LoVo (cell line): ENCODE data around the gene SHC2.

Experiments used
- DNase-seq: peaks from one replicate; pipeline ENCODE4 v3.0.0-alpha.2; 2016; ENCODE audit warnings: low spot score

The SHC2 gene

DNA sequence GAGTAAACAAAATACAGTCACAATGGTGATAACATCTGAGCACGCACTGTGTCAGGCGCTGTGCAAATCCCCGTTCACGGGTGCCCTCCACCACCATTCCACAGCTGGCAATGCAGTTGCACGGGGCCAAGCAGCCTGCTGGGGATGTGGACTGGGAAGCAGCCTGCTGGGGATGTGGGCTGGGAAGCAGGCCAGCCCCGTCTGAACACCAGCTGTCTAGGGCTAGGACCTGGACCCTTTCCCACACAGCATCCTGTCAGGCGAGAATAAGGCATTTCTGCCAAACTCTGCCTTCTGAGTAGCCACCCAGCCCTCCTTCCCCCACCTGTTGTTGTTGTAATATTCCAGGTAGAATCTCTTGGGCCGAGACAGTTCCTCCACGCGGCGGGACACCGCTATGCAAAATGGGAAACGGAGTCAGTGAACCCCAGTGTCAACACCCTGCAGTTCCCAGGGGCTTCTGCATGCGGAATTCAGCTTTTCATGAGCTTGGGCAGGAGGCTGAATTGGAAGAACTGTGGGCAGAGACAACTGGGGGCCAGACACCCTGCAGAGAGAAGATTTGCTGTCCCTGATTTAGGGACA is 88.4 kb downstream of the SHC2 start:
- no peak for DNase-seq

DNA sequence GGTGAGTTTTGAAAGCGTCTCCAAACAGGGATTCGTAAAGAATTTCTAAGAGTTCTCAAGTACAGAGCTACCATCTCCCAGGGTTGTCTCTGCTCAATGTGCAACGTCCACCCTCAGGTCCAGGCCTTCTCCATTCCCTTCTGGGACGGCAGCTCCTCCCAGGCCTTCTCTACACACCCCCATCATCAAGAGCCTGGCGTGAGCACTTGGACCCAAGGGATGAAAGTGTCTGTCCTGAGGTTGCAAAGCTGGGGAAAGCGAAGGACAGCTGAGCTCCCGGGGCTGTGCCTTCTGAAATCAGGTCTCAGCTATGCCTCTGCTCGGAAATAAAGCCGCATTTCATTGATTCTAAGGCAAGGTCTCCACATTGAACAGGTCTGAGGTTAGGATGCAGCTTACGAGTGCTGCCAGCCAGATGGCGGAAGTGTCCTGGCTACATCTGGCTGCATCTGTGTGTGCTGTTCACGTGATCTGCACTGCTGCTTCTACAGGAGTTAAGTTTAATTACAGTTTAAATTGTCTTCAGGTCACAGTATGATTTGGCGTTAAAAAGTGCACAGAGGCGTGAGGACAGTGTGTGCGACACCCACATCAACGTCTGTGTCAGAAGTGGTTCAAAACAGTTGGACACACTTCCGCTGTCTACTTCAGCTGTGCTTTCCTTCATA is 89.2 kb downstream of the SHC2 start:
- no peak for DNase-seq

DNA sequence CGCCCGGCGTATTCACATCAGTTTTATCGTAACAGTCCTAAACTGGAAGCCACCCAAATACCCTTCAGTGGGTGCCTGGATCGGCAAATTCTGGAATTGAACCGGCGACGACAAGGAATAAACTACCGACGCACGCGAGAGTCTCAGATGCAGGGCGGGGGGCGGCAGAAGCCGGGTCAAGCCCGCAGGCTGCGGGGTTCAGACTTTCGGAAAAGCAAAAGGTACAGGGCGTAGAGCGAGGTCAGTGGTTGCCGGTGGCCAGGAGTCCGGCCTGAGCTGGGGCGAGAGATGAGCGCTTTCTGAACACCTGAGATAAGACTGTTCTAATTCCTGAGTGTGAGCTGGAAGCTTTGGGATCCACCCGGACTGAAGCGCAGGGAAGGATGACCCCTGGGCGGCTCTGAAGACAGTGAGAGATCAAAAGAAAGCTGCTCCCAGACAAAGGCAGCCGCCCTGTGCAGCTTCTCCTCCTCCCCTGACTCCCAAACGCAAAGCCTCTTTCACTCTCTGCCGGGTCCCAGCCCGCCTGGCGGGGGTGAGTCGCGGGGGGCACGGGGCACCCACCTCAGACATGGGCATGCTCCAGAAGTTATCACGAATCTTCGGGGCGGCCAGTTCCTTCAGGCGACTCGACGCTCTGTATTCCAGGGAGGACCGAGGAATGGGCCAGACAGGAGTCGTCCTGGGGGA is 90.0 kb downstream of the SHC2 start:
- no peak for DNase-seq

DNA sequence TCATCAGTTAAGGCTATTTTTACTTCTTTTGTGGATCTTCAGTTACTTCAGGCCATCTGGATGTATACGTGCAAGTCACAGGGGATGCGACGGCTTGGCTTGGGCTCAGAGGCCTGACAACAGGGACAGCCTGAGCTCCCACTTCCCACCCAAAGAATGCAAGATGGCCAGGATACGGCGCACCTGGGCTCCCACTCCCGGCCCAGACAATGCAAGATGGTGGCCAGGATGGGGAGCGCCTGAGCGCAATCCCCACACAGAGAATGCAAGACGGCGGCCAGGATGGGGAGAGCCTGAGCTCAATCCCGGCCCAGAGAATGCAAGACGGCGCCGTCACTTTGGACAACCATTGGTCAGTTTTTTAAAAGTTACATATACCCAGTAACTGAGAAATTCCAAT is 91.0 kb downstream of the SHC2 start:
- DNase-seq, result no peak

DNA sequence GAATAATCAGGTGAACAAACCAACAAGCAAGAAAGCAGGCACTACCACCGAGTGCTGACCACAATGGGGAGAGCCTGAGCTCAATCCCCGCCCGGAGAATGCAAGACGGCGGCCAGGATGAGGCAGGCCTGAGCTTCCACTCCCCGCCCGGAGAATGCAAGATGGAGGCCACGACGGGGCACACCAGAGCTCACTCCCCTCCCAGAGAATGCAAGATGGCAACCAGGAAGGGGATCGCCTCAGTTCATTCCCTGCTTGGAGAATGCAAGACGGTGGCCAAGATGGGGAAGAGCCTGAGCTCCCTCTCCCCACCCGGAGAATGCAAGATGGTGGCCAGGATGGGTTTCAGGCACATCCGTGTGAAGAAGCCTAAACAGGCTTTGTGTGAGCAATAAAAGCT is 91.6 kb downstream of the SHC2 start:
- DNase-seq, result no peak

DNA sequence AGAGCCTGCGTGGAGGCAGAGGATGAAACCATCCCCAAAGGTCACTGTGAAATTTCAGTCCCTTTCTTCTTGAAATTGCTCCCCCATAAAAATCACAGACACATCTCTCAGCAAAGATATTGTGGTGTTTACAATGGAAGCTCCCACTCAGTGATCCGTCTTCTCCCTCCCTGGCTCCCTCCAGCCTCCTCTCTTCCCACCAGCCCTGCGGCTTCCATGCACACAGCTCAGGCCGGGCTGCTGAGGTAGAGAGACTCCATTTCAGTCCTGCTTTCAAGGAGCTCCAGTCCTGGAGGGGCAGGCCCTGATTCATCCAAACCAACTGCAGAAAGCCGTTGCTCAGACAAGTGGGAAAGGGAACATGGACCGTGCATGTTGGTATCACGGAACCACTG is 92.2 kb downstream of the SHC2 start:
- no peak for DNase-seq

DNA sequence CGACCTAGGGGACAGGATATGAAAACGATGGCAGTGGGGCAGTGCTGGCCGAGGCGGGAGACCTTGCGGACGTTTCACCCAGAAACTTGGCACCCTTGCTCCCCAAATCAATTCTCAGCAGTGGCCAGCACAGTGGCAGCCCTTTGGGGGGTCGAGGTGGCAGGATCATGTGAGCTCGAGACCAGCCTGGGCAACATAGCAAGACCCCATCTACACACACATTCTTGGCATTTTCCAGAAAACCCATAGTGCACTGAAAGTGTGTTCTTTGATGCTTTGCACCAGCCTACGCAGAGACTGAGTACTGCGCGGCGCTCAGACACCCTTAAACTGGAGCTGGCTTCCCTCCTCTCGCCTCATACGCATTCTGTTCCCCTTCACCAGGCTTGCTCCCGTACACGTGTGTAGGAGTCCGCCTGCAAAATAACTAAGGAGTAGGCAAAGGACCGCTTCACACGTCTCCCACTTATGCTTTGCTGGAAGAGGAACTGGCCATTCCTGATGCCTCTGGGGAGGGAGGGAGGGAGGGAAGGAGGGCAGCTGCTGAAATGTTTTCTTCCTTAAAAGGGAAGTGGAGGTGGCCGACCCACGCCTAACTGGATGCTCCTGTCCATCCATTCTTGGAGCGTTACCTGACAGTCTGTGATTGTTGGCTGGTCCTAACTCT is 92.7 kb downstream of the SHC2 start:
- no peak for DNase-seq

DNA sequence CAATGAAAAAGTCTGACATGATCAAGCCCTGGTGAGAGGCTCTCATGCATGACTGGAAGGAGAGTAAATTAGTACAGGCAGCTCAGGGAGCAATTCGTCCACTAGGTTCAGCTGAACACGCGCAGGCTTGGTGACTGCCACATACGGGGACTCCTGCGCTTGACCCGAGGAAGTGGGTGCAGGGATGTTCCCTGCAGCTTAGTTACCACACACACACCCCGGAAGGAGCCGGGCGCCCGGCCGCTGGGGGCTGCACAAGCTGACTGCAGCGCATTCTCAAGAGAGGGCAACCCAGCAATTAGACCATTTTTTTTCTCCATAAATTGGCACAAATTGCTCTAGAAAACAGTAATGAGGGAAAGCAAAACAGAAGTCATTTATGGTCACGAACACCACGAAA is 93.3 kb downstream of the SHC2 start:
- DNase-seq, result no peak

DNA sequence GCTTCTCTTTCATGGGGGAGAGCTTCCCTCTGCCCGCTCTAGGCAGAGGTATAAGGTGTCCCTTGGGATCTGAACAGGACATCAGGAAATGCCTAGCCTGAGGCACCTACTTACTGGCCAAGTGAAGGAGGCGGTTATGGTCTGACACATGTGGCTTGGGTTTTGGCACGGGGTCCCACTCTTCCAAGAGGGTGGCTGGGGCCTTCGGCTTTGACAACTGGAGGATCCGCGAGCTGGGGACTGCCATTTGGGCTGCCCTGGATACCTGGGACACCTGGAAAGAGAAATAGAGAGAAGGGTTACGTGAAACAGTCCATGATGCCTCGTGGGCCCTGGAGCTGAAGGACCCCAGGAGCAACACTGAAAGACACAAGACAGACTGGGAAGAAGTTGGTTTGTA is 93.9 kb downstream of the SHC2 start:
- DNase-seq, result no peak
